PC-3 (cell line): ENCODE measurements around the gene YKT6. TPM values are rescaled to one million over a fixed set of nuclear protein-coding genes. Genes with fewer than 3 reads are reported as not detected.
"Not testable (repeated sequence)": the region's sequence is repeated elsewhere in the genome, so short reads cannot be mapped to it uniquely, and the experiment has no call there.

Experiments used
- ATAC-seq: fragments of 200-7000 bp; cut with Tn5 transposase; 2 replicates; pipeline ENCODE4 v1.9.1; 2020; ENCODE audit warnings: mild to moderate bottlenecking, moderate library complexity
- BruUV-seq: library from RNA; stranded (reverse); fragments of 400-500 nt; replicated peaks from 2 replicates; lab custom pipeline; 2021; lab: Mats Ljungman, UMichigan
- CTCF ChIA-PET: fragments of 300-600 bp; sonication (Branson Sonifier 250); formaldehyde crosslinking; loops from one replicate; lab custom pipeline; 2022; ENCODE audit warnings: antibody characterized with exemption; lab: Charles Lee
- POLR2A ChIA-PET: fragments of 300-600 bp; sonication (Branson Sonifier 250); formaldehyde crosslinking; loops from one replicate; lab custom pipeline; 2022; ENCODE audit warnings: antibody characterized with exemption; ENCODE audit not compliant: unreplicated experiment; lab: Charles Lee
- DNase-seq: peaks from one replicate; pipeline ENCODE4 v3.0.0-alpha.2; 2015
- H2AFZ ChIP-seq: fragments of 300-600 bp; sonication (generic); 2 replicates; pipeline ENCODE4 v1.6.0; 2016; ENCODE audit warnings: antibody characterized with exemption, low read length
- H3F3A ChIP-seq: fragments of 300-600 bp; sonication (generic); one replicate; pipeline ENCODE4 v1.6.0; 2017; ENCODE audit warnings: antibody characterized with exemption, low read length, control low read depth, mild to moderate bottlenecking; ENCODE audit not compliant: unreplicated experiment
- H3K27ac ChIP-seq: fragments of 300-600 bp; sonication (generic); 2 replicates; pipeline ENCODE4 v1.5.1; 2016; ENCODE audit warnings: mild to moderate bottlenecking, low read length
- H3K27me3 ChIP-seq: fragments of 300-600 bp; sonication (generic); 2 replicates; pipeline ENCODE4 v1.6.1; 2016; ENCODE audit warnings: low read length, mixed read lengths
- H3K36me3 ChIP-seq: fragments of 300-600 bp; sonication (generic); 2 replicates; pipeline ENCODE4 v1.6.1; 2016; ENCODE audit warnings: low read depth, mixed run types, low read length, mixed read lengths
- H3K4me1 ChIP-seq: fragments of 300-600 bp; sonication (generic); 2 replicates; pipeline ENCODE4 v1.5.1; 2016; ENCODE audit warnings: low read length; ENCODE audit not compliant: insufficient read depth
- H3K4me2 ChIP-seq: fragments of 300-600 bp; sonication (generic); 2 replicates; pipeline ENCODE4 v1.6.0; 2016; ENCODE audit warnings: low read length
- H3K4me3 ChIP-seq: fragments of 300-600 bp; sonication (generic); 2 replicates; pipeline ENCODE4 v1.5.1; 2016; ENCODE audit warnings: mild to moderate bottlenecking, low read length, mixed read lengths
- H3K79me2 ChIP-seq: fragments of 300-600 bp; sonication (generic); 2 replicates; pipeline ENCODE4 v1.6.1; 2017; ENCODE audit warnings: low read length, mixed read lengths
- H3K9ac ChIP-seq: fragments of 300-600 bp; sonication (generic); 2 replicates; pipeline ENCODE4 v1.6.0; 2016; ENCODE audit warnings: mild to moderate bottlenecking, low read length
- H3K9me2 ChIP-seq: fragments of 300-600 bp; sonication (generic); replicated peaks from 2 replicates; pipeline ENCODE4 v1.6.1; 2016; ENCODE audit warnings: mixed run types, low read length, mixed read lengths
- H3K9me3 ChIP-seq: fragments of 300-600 bp; sonication (generic); 2 replicates; pipeline ENCODE4 v1.6.1; 2016; ENCODE audit warnings: low read length, mixed read lengths
- H4K20me1 ChIP-seq: fragments of 300-600 bp; sonication (generic); 2 replicates; pipeline ENCODE4 v1.6.1; 2016; ENCODE audit warnings: low read length, mixed read lengths
- EZH2 ChIP-seq: fragments of 300-600 bp; sonication (generic); IDR thresholded peaks from one replicate; pipeline ENCODE4 v1.6.1; 2017; ENCODE audit warnings: antibody characterized with exemption, mild to moderate bottlenecking, low read length; ENCODE audit not compliant: unreplicated experiment
- EZH2phosphoT487 ChIP-seq: fragments of 300-600 bp; sonication (generic); IDR thresholded peaks from 2 replicates; pipeline ENCODE4 v1.6.1; 2018; ENCODE audit warnings: mild to moderate bottlenecking, antibody characterized with exemption, low read length, borderline replicate concordance
- intact Hi-C: fragments of 100-400 bp; cut with micrococcal nuclease; formaldehyde crosslinking; loops from 2 replicates; pipeline ENCODE4 v1.9.0; 2023
- total RNA-seq: library from RNA; depleted of rRNA; stranded (reverse); fragments of >200 nt; gene quantifications from 2 replicates; pipeline ENCODE4 v1.2.3, GENCODE V29; 2014
- TF ChIP-seq, protein P1 (sequence below): fragments of 300-600 bp; sonication (generic); conservative IDR thresholded peaks from 2 replicates; pipeline ENCODE4 v1.5.1; 2017; ENCODE audit warnings: antibody characterized with exemption, low read depth, mild to moderate bottlenecking, low read length

YKT6 gene
- total RNA-seq, 1 experiment from 2014 or later = 133 TPM

DNA sequence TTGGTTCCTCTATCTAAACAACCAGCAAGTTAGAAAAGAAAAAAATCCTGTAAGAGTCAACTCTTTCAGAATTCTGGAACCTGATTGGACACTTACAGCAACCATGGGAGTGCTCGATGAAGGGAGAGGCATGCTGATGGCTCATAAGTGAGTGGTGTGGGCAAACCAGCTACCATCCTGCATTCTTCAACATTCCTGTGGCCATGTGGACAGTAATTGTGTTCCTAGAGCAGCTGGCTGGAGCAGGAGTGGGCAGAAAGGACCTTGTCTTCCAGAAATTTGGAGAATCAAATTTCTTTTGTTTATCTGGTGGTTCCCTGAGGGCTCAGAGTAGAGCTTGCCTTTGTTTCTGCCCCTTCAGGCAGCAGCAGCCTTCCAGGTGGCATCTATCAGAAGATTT lies 37.2 kb upstream of the YKT6 start:
- no peak overlapping the region for H3K9ac ChIP-seq
- no peaks in the 10 kb centered on the region for H3F3A ChIP-seq
- BruUV-seq = no TSS peak
- no peak overlapping the region for H3K27ac ChIP-seq
- no peak overlapping the region; the same call in 1 of the 2 replicates for H3K4me2 ChIP-seq
- H3K4me1 ChIP-seq = peaks cover 12% of the 10 kb centered on the region; the same call in 1 of the 2 replicates
- H3K4me3 ChIP-seq = no peak overlapping the region
- H2AFZ ChIP-seq = no peak overlapping the region
- DNase-seq = peak; percentile 68
- POLR2A ChIA-PET = no interaction called here
- intact Hi-C loops = no loop called here
- H3K27me3 ChIP-seq = 0 out of 2 replicates have a peak, but pooled peaks cover 6% of the 10 kb centered on the region
- H3K36me3 ChIP-seq = no peaks in the 10 kb centered on the region
- TF ChIP-seq, protein P1, sequence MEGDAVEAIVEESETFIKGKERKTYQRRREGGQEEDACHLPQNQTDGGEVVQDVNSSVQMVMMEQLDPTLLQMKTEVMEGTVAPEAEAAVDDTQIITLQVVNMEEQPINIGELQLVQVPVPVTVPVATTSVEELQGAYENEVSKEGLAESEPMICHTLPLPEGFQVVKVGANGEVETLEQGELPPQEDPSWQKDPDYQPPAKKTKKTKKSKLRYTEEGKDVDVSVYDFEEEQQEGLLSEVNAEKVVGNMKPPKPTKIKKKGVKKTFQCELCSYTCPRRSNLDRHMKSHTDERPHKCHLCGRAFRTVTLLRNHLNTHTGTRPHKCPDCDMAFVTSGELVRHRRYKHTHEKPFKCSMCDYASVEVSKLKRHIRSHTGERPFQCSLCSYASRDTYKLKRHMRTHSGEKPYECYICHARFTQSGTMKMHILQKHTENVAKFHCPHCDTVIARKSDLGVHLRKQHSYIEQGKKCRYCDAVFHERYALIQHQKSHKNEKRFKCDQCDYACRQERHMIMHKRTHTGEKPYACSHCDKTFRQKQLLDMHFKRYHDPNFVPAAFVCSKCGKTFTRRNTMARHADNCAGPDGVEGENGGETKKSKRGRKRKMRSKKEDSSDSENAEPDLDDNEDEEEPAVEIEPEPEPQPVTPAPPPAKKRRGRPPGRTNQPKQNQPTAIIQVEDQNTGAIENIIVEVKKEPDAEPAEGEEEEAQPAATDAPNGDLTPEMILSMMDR = no peak
- TF ChIP-seq EZH2phosphoT487 (no peak), EZH2 (no peak)
- H3K9me3 ChIP-seq = no peaks in the 10 kb centered on the region
- CTCF ChIA-PET = no interaction called here
- peak; percentile 65 for ATAC-seq
- H4K20me1 ChIP-seq = no peaks in the 10 kb centered on the region
- no peaks in the 10 kb centered on the region for H3K9me2 ChIP-seq
- H3K79me2 ChIP-seq = no peaks in the 10 kb centered on the region

DNA sequence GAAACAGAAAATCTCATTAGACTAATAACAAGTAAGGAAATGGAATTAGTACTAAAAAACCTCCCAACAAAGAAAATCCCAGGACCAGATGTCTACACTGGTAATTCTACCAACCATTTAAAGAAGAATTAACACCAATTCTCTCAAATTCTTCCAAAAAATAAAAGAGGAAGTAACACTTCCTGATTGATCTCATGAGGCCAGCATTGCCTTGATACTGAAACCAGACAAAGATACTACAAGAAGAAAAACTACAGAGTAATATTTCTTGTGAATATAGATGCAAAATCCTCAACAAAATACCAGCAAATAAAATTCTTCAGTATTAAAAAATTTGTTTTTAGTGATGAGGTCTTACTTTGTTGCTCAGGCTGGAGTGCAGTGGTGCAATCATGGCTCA lies 32.9 kb upstream of the YKT6 start:
- TF ChIP-seq EZH2 (no peak), EZH2phosphoT487 (no peak)
- TF ChIP-seq, protein P1 = no peak
- H3K79me2 ChIP-seq = no peaks in the 10 kb centered on the region
- intact Hi-C loops = no loop called here
- H2AFZ ChIP-seq = no peak overlapping the region
- BruUV-seq = no TSS peak
- ATAC-seq (no peak), DNase-seq (no peak)
- no peaks in the 10 kb centered on the region for H3K9me2 ChIP-seq
- H3K27ac ChIP-seq = no peak overlapping the region
- H3K4me2 ChIP-seq = no peak overlapping the region
- peaks cover 9% of the 10 kb centered on the region; the same call in 1 of the 2 replicates for H3K4me1 ChIP-seq
- no peaks in the 10 kb centered on the region for H3K9me3 ChIP-seq
- no peaks in the 10 kb centered on the region for H3F3A ChIP-seq
- H3K4me3 ChIP-seq = no peak overlapping the region
- no peaks in the 10 kb centered on the region for H4K20me1 ChIP-seq
- CTCF ChIA-PET = no interaction called here
- POLR2A ChIA-PET = no interaction called here
- H3K36me3 ChIP-seq = no peaks in the 10 kb centered on the region
- H3K27me3 ChIP-seq = 0 out of 2 replicates have a peak, but pooled peaks cover 6% of the 10 kb centered on the region
- H3K9ac ChIP-seq = no peak overlapping the region

DNA sequence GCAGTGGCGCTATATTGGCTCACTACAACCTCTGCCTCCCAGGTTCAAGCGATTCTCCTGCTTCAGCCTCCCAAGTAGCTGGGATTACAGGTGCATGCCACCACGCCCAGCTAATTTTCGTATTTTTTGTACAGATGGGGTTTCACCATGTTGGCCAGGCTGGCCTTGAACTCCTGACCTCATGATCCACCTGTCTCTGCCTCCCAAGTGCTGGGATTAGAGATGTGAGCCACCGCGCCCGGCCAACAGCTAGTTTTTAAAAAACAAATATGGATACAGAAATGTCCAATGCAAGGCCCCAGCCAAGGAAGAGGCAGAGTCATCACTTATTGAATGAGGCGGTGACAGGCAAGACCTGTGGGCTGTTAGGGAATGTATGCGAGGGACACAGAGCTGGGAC lies 28.9 kb upstream of the YKT6 start:
- H3K9me3 ChIP-seq, H2AFZ ChIP-seq, H3K27ac ChIP-seq, H3K9me2 ChIP-seq, H3K4me3 ChIP-seq, H3K27me3 ChIP-seq, H3K9ac ChIP-seq, H3K4me1 ChIP-seq, H3K36me3 ChIP-seq, H3K4me2 ChIP-seq, intact Hi-C loops, BruUV-seq, H3K79me2 ChIP-seq, POLR2A ChIA-PET, DNase-seq, ATAC-seq, H4K20me1 ChIP-seq, H3F3A ChIP-seq, CTCF ChIA-PET: not testable (repeated sequence)
